ENCODE results near the gene LARGE1.

DNA sequence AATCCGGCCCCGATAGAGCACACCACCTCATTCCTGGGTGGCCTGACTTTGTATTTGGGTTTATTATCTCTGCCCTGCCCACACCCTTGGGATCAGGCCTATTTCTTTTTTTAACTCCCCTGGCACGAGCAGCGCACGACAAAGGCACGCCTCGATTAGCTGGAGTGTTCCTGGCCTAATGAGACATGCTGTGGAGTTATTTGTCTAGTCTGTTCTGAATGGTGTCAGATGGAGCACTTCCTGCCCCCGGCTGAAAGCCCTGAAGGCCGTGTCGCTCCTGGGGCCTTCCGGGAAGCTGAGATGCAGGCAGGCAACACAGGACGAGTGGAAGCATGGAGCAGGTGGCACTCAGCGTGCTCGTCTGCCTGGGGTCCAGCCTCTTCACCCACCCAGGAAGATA is 47.1 kb downstream of the LARGE1 start:
- TF ChIP-seq POLR2A (IDR thresholded peaks at IDR 0.05) (no peak), CTCF (IDR thresholded peaks at IDR 0.05) (no peak), POLR2AphosphoS5 (IDR thresholded peaks at IDR 0.05) (no peak)
